Keratinocyte (primary cell): Measurements from ENCODE around the gene GON7.

ENCODE experiments used
- EZH2 ChIP-seq: IDR thresholded peaks from one replicate; pipeline ENCODE4 v1.6.1; 2012; ENCODE audit warnings: inconsistent platforms, mild to moderate bottlenecking, low read length, moderate library complexity
- TF ChIP-seq, protein P1 (sequence below), 3 experiments: IDR thresholded peaks in 1 of 3; conservative IDR thresholded peaks in 1 of 3; optimal IDR thresholded peaks in 1 of 3; 2 replicates in 2 of 3; 3 replicates in 1 of 3; pipeline versions ENCODE3 to v1.5.1; 2011; ENCODE audit warnings: low read length in 3 of 3, mild to moderate bottlenecking in 3 of 3, moderate library complexity in 2 of 3, control low read depth in 1 of 3, inconsistent platforms in 1 of 3; ENCODE audit not compliant: insufficient read depth in 2 of 3; ENCODE audit errors: extremely low read depth in 1 of 3

GRCh38 chr14:93186466-93186865 lies 20.4 kb downstream of the GON7 start:
- no peak for TF ChIP-seq EZH2
- TF ChIP-seq, protein P1, sequence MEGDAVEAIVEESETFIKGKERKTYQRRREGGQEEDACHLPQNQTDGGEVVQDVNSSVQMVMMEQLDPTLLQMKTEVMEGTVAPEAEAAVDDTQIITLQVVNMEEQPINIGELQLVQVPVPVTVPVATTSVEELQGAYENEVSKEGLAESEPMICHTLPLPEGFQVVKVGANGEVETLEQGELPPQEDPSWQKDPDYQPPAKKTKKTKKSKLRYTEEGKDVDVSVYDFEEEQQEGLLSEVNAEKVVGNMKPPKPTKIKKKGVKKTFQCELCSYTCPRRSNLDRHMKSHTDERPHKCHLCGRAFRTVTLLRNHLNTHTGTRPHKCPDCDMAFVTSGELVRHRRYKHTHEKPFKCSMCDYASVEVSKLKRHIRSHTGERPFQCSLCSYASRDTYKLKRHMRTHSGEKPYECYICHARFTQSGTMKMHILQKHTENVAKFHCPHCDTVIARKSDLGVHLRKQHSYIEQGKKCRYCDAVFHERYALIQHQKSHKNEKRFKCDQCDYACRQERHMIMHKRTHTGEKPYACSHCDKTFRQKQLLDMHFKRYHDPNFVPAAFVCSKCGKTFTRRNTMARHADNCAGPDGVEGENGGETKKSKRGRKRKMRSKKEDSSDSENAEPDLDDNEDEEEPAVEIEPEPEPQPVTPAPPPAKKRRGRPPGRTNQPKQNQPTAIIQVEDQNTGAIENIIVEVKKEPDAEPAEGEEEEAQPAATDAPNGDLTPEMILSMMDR (optimal IDR thresholded peaks at IDR 0.05 in 1 of 3, IDR thresholded peaks at IDR 0.05 in 1 of 3, conservative IDR thresholded peaks at IDR 0.05 in 1 of 3; ENCODE audit: extremely low read depth in 1 of 3, insufficient read depth in 2 of 3, low read length in 3 of 3): no peak
